HG03575 (cell line): ENCODE results near the gene CREB3L2.
"Not testable (repeated sequence)": the region's sequence is repeated elsewhere in the genome, so short reads cannot be mapped to it uniquely, and the experiment has no call there.

Source experiments
- ATAC-seq: cut with Tn5 transposase; IDR thresholded peaks from one replicate; pipeline ENCODE4 v1.9.1; 2021; ENCODE audit not compliant: unreplicated experiment, insufficient number of reproducible peaks, low FRiP score; ENCODE audit errors: extremely low read depth

The CREB3L2 gene

GRCh38 chr7:137992104-137992549 lies 9.8 kb downstream of the CREB3L2 start:
- no peak for ATAC-seq

GRCh38 chr7:137990251-137990941 lies 11.5 kb downstream of the CREB3L2 start:
- ATAC-seq = no peak

- no peak for ATAC-seq
Observed at GRCh38 chr7:137989590-137989989, 12.3 kb downstream of the CREB3L2 start.

GRCh38 chr7:137989094-137989493 lies 12.8 kb downstream of the CREB3L2 start:
- ATAC-seq = no peak

- peak; percentile 26 for ATAC-seq
Observed at GRCh38 chr7:137987968-137988367, 13.9 kb downstream of the CREB3L2 start.

- no peak for ATAC-seq
Observed at GRCh38 chr7:137987563-137987962, 14.3 kb downstream of the CREB3L2 start.

- ATAC-seq = no peak
Observed at GRCh38 chr7:137987018-137987349, 14.9 kb downstream of the CREB3L2 start.

GRCh38 chr7:137986252-137987017 lies 15.5 kb downstream of the CREB3L2 start:
- no peak for ATAC-seq

- ATAC-seq = no peak
Observed at GRCh38 chr7:137985897-137986251, 16.0 kb downstream of the CREB3L2 start.

GRCh38 chr7:137985253-137985896 lies 16.5 kb downstream of the CREB3L2 start:
- no peak for ATAC-seq

- no peak for ATAC-seq
Observed at GRCh38 chr7:137984181-137985041, 17.5 kb downstream of the CREB3L2 start.

- ATAC-seq = no peak
Observed at GRCh38 chr7:137983323-137984008, 18.4 kb downstream of the CREB3L2 start.

GRCh38 chr7:137982394-137982793 lies 19.5 kb downstream of the CREB3L2 start:
- ATAC-seq = not testable (repeated sequence)

GRCh38 chr7:137981668-137982067 lies 20.2 kb downstream of the CREB3L2 start:
- ATAC-seq = peak; percentile 77

GRCh38 chr7:137981175-137981574 lies 20.7 kb downstream of the CREB3L2 start:
- ATAC-seq = no peak

GRCh38 chr7:137980308-137980707 lies 21.6 kb downstream of the CREB3L2 start:
- no peak for ATAC-seq

GRCh38 chr7:137978464-137979237 lies 23.2 kb downstream of the CREB3L2 start:
- ATAC-seq = no peak

GRCh38 chr7:137977173-137977572 lies 24.7 kb downstream of the CREB3L2 start:
- ATAC-seq = no peak
